SK-N-SH treated with all-trans-retinoic acid at 6 μM for 48 hours (cell line): ENCODE data around the gene FOXN1.

Experiments used
- BACH2 ChIP-seq: fragments of 250-450 bp; sonication (Bioruptor Pico); IDR thresholded peaks from 2 replicates; pipeline ENCODE4 v1.9.0; 2021; ENCODE audit warnings: mild to moderate bottlenecking, borderline replicate concordance
- ESRRG ChIP-seq: fragments of 250-450 bp; sonication (Bioruptor Pico); IDR thresholded peaks from 2 replicates; pipeline ENCODE4 v1.6.1; 2021; ENCODE audit warnings: mild to moderate bottlenecking
- PATZ1 ChIP-seq: fragments of 250-450 bp; sonication (Bioruptor Pico); IDR thresholded peaks from 2 replicates; pipeline ENCODE4 v1.8.0; 2020; ENCODE audit warnings: mild to moderate bottlenecking, moderate library complexity, borderline replicate concordance
- PPARA ChIP-seq: fragments of 250-450 bp; sonication (Bioruptor Pico); IDR thresholded peaks from 2 replicates; pipeline ENCODE4 v1.5.0; 2020; ENCODE audit warnings: mild to moderate bottlenecking, borderline replicate concordance
- SNAI2 ChIP-seq: fragments of 250-450 bp; sonication (Bioruptor Pico); IDR thresholded peaks from 2 replicates; pipeline ENCODE4 v1.5.0; 2020; ENCODE audit warnings: mild to moderate bottlenecking, moderate library complexity
- ZFP3 ChIP-seq: fragments of 250-450 bp; sonication (Bioruptor Pico); IDR thresholded peaks from 2 replicates; pipeline ENCODE4 v1.5.0; 2020; ENCODE audit warnings: mild to moderate bottlenecking, moderate library complexity
- ZNF565 ChIP-seq: fragments of 450-650 bp; formaldehyde crosslinking; conservative IDR thresholded peaks from 2 replicates; pipeline ENCODE4 v1.5.0; 2020; ENCODE audit warnings: low read depth, mild to moderate bottlenecking, moderate library complexity
- ZNF8 ChIP-seq: fragments of 450-650 bp; formaldehyde crosslinking; IDR thresholded peaks from 2 replicates; pipeline ENCODE4 v1.5.0; 2020; ENCODE audit warnings: mild to moderate bottlenecking, moderate library complexity

- TF ChIP-seq SNAI2 (CRISPR knock-in tag) (no peak), PPARA (CRISPR knock-in tag) (no peak), ZNF8 (no peak), ZFP3 (no peak), BACH2 (CRISPR knock-in tag) (no peak), ZNF565 (CRISPR knock-in tag) (no peak), ESRRG (CRISPR knock-in tag) (no peak), PATZ1 (no peak)
These were observed 45.5 kb downstream of the FOXN1 start for GRCh38 chr17:28551421-28552175.
